Colonic mucosa (tissue), 4 donors: ENCODE measurements around the gene IL1A. TPM values are rescaled to one million over a fixed set of nuclear protein-coding genes. Genes with fewer than 3 reads are reported as not detected.

Source experiments
- DNase-seq: peaks from one replicate; pipeline ENCODE4 v3.0.0-alpha.2; 2020
- H3K27ac ChIP-seq: fragments of 200-600 bp; one replicate; pipeline ENCODE4 v1.8.0; 2021
- H3K27me3 ChIP-seq: fragments of 200-600 bp; one replicate; pipeline ENCODE4 v1.8.0; 2021
- H3K36me3 ChIP-seq: fragments of 200-600 bp; one replicate; pipeline ENCODE4 v1.8.0; 2021
- H3K4me1 ChIP-seq: fragments of 200-600 bp; one replicate; pipeline ENCODE4 v1.8.0; 2021; ENCODE audit warnings: mild to moderate bottlenecking
- H3K4me3 ChIP-seq: fragments of 200-600 bp; one replicate; pipeline ENCODE4 v1.8.0; 2021
- H3K9ac ChIP-seq, 2 donors: one replicate each; pipeline ENCODE4 v1.7.0; 2013; ENCODE audit warnings: control low read depth in 2 of 2, low read depth in 2 of 2, low read length in 2 of 2
- H3K9me3 ChIP-seq: fragments of 200-600 bp; one replicate; pipeline ENCODE4 v1.8.0; 2021
- intact Hi-C: fragments of 100-400 bp; cut with DNase I; formaldehyde crosslinking; loops from one replicate; pipeline ENCODE4 v1.14.1; 2022
- total RNA-seq, 2 donors: library from RNA; stranded (reverse); fragmentation: NEBNext Ultra II Directional in 1 of 2; extraction: Animal tissue kit (Norgen Biotek cat#: 25700) in 1 of 2; gene quantifications; one replicate each; pipeline ENCODE4 v1.2.1, GENCODE V29; 2021
- TF ChIP-seq, protein P1 (sequence below): fragments of 200-600 bp; IDR thresholded peaks from one replicate; pipeline ENCODE4 v1.8.0; 2022; ENCODE audit warnings: antibody characterized with exemption, mild to moderate bottlenecking
- donor health status: healthy.
- donor health status: DM: no; HTN: no; CAD: no.
- donor health status: DM: no; HTN: no; CAD: no.

The IL1A gene
- total RNA-seq, 2 donors from 2014 or later = 0.45 TPM; not detected in 1

DNA sequence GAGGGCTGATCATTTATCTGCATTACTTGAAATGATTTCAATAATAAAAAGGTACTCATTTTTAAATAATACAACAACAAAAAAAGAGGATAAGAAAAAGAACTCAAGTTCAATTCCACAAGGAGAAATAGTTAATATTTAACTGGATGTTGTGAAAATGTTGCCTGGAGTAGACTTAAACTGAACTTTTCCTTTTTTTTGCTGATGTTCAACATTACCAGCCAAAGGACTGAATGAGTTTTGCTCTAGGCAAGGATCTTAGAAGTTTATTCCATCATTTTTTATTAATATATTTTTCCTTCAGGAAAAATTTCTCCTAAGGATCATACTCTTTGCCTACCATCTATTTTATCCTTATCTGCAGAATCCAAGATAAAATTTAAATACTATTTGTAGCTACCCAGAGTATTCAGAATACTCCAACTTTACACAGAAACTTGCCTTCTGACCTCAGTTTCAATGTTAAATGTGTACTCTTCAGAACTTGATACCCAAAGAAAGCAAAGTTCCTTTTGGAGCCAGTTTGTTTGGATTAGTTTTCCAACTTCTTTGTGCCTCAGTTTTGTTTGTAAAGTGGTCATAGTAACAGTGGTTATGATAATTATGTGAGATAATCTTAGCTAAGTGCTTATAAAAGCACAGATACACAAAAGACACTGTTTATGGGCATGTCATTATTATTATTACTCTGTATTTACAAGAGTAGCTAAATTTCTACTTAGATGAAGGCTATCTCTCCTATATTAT, 32.7 kb downstream of the IL1A start:
- Histone ChIP-seq H3K9me3 (no peaks in the 10 kb centered on the region), H3K27ac (no peak overlapping the region), H3K27me3 (no peaks in the 10 kb centered on the region), H3K4me3 (no peak overlapping the region), H3K9ac (no peak overlapping the region), H3K36me3 (no peaks in the 10 kb centered on the region), H3K4me1 (no peaks in the 10 kb centered on the region)
- TF ChIP-seq, protein P1, sequence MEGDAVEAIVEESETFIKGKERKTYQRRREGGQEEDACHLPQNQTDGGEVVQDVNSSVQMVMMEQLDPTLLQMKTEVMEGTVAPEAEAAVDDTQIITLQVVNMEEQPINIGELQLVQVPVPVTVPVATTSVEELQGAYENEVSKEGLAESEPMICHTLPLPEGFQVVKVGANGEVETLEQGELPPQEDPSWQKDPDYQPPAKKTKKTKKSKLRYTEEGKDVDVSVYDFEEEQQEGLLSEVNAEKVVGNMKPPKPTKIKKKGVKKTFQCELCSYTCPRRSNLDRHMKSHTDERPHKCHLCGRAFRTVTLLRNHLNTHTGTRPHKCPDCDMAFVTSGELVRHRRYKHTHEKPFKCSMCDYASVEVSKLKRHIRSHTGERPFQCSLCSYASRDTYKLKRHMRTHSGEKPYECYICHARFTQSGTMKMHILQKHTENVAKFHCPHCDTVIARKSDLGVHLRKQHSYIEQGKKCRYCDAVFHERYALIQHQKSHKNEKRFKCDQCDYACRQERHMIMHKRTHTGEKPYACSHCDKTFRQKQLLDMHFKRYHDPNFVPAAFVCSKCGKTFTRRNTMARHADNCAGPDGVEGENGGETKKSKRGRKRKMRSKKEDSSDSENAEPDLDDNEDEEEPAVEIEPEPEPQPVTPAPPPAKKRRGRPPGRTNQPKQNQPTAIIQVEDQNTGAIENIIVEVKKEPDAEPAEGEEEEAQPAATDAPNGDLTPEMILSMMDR = no peak
- DNase-seq = no peak
- intact Hi-C loops = no loop called here

DNA sequence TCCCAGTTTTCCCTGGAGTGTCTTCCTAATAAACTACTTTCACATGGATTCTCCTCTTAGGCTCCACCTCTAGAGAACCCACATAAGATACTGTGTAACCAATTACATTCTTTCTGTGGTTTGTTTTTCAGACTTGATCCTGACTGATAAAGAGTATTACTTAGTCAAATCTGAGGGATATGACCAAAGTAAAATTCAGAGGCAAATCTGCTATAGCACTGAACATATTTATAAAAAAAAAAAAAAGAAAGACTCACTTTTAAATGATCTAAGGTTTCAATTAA, 33.8 kb downstream of the IL1A start:
- H3K4me1 ChIP-seq = no peaks in the 10 kb centered on the region
- TF ChIP-seq, protein P1 = no peak
- H3K9me3 ChIP-seq = no peaks in the 10 kb centered on the region
- no peak for DNase-seq
- H3K36me3 ChIP-seq = no peaks in the 10 kb centered on the region
- no peak overlapping the region for H3K27ac ChIP-seq
- intact Hi-C loops = no loop called here
- H3K4me3 ChIP-seq = no peak overlapping the region
- H3K9ac ChIP-seq = no peak overlapping the region
- H3K27me3 ChIP-seq = no peaks in the 10 kb centered on the region

DNA sequence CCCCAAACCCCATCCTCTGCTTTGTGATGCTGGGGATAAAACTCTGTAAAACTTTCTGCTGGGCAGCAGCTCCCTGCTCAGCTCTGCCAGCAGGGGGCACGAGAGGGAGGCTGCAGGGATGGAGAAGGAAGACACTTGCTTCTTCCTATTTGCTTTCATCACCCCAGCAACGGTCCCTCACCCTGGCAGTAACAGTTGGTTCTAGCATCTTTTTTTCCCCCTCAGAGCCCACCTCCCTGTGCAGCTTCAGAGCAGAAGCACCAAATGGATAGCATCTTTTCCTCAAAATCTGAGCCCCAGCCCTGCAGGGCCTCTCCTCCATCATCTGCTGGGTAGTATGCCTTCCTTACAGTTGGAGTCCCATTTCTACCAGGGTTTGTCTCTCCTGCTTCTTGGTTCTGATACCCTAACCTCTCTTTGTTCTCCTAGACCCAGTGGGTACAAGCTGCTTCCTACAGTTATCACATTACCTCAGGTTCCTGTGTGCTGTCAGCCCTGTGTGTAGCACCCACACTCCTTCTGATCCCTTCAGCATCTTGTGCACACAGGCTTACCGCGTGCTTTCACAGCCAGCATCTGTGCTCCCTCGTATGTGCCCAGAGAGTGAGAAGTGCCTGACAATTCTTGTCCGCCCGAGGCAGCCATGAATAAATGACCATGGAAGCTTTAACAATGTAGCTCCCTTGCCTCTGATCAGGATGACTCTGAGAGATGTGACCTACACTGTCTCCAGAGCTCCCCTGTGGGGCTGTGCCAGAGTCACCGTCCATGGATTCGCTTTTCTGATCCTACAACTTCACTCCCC, 34.3 kb downstream of the IL1A start:
- DNase-seq = peak; percentile 80
- Histone ChIP-seq H3K36me3 (no peaks in the 10 kb centered on the region), H3K4me1 (no peaks in the 10 kb centered on the region), H3K27me3 (no peaks in the 10 kb centered on the region), H3K9ac (no peak overlapping the region), H3K4me3 (no peak overlapping the region), H3K27ac (no peak overlapping the region), H3K9me3 (no peaks in the 10 kb centered on the region)
- intact Hi-C loops = loop anchor here (2.0 to 5.0 kb wide), 3 partner anchors 132 to 207 kb away; no protein-coding TSS in a partner anchor
- TF ChIP-seq, protein P1 = peak; percentile 90

DNA sequence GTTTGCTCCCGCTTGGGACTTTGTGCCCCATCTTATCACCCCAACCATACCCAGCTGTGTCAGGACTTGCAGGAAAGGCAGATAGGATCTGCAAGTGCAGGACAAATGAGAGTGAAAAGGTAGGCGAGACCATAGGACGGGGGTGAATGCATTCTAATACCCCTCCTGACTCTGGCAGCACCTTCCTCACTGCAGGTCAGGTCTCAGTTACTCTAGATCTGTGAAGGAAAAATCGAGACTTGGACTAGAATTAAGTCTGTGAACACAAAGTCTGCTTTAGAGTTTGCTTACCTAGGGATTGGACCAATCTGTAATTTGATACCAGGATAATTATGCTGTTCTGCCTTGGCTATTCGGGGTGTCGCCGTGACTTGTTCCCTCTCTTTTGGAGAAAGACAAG, 43.8 kb downstream of the IL1A start:
- Histone ChIP-seq H3K36me3 (no peaks in the 10 kb centered on the region), H3K27me3 (no peaks in the 10 kb centered on the region), H3K27ac (no peak overlapping the region), H3K4me1 (no peaks in the 10 kb centered on the region), H3K9me3 (no peaks in the 10 kb centered on the region), H3K4me3 (no peak overlapping the region), H3K9ac (no peak overlapping the region)
- no peak for DNase-seq
- intact Hi-C loops = no loop called here
- TF ChIP-seq, protein P1 = no peak

DNA sequence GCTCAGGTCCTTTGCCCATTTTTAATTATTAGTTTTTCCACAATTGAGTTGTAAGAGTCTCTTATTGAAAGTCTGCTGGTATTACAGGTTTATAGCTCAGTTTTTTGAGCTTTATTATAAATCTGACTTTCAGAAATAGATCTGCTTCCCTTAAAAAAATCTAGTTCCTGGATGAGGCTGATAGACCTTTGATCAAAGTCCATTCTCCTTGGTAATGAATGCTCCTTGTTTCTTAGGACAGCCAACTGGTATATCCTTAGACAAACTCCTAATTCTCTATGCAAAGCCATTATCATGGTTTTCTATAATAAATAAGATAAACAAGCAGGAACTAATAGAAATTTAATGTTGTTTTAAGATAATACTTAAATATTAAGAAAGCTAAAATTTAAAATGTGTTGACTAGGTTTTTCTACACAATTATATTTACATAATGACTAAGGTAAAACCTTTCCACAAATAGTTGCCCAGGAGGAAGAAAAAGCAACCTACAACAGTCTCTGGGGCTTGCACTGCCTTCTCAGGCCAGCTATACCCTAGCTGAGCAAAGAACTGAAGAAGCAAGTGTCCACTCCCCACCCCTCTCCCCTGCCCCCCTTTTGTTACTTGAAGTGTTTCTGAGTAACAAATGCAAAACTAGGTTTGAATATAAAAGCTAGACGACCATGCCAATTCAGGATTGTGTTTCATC, 46.6 kb downstream of the IL1A start:
- DNase-seq = no peak
- H3K9me3 ChIP-seq = no peaks in the 10 kb centered on the region
- no peak overlapping the region for H3K9ac ChIP-seq
- no peaks in the 10 kb centered on the region for H3K27me3 ChIP-seq
- H3K4me1 ChIP-seq = no peaks in the 10 kb centered on the region
- intact Hi-C loops = no loop called here
- H3K36me3 ChIP-seq = no peaks in the 10 kb centered on the region
- TF ChIP-seq, protein P1 = no peak
- H3K27ac ChIP-seq = no peak overlapping the region
- H3K4me3 ChIP-seq = no peak overlapping the region
